Activated T-cell treated with anti-CD3 and anti-CD28 coated beads, Interleukin-2, amount 50 U/mL, for 24 hours (primary cell): Measurements from ENCODE around the gene OGDH.

Experiments used
- DNase-seq: peaks from one replicate; pipeline ENCODE4 v3.0.0-alpha.2; 2020
- H3K27ac Mint-ChIP-seq: 2 replicates; pipeline ENCODE4 v1.8.0; 2020; ENCODE audit warnings: mild to moderate bottlenecking, mixed read lengths
- H3K27me3 Mint-ChIP-seq: 2 replicates; pipeline ENCODE4 v1.8.0; 2020; ENCODE audit warnings: mixed read lengths
- H3K36me3 Mint-ChIP-seq: 2 replicates; pipeline ENCODE4 v1.8.0; 2020; ENCODE audit warnings: low read depth, mixed read lengths
- H3K4me1 Mint-ChIP-seq: 2 replicates; pipeline ENCODE4 v1.8.0; 2020; ENCODE audit warnings: low read depth, mixed read lengths
- H3K4me3 Mint-ChIP-seq: 2 replicates; pipeline ENCODE4 v1.8.0; 2020; ENCODE audit warnings: mild to moderate bottlenecking, moderate library complexity, mixed read lengths
- H3K9me3 Mint-ChIP-seq: 2 replicates; pipeline ENCODE4 v1.8.0; 2020; ENCODE audit warnings: mixed read lengths

OGDH gene

GRCh38 chr7:44748045-44748947 lies 141.9 kb downstream of the OGDH start, which contains the start of gene ZMIZ2:
ZMIZ2 (plus strand) TSS chr7:44748847; CDS start chr7:44756250, 7,403 bp downstream.
- H3K36me3 Mint-ChIP-seq = peaks cover 26% of the 10 kb centered on the region
- peak; percentile 97 for DNase-seq
- no peaks in the 10 kb centered on the region for H3K27me3 Mint-ChIP-seq
- no peaks in the 10 kb centered on the region for H3K9me3 Mint-ChIP-seq
- peak within 1 kb of the TSS; percentile 77 for H3K4me3 Mint-ChIP-seq
- peaks cover 40% of the 10 kb centered on the region for H3K4me1 Mint-ChIP-seq
- peak within 1 kb of the TSS; percentile 85 for H3K27ac Mint-ChIP-seq

GRCh38 chr7:44748948-44749731 lies 142.7 kb downstream of the OGDH start:
- Mint-ChIP-seq H3K9me3 (no peaks in the 10 kb centered on the region), H3K4me3 (peak overlapping the region; percentile 77), H3K4me1 (peaks cover 44% of the 10 kb centered on the region), H3K36me3 (peaks cover 26% of the 10 kb centered on the region), H3K27ac (peak overlapping the region; percentile 85), H3K27me3 (no peaks in the 10 kb centered on the region)
- DNase-seq = no peak

GRCh38 chr7:44749992-44750391 lies 143.6 kb downstream of the OGDH start:
- H3K36me3 Mint-ChIP-seq = peaks cover 26% of the 10 kb centered on the region
- peak overlapping the region; percentile 77 for H3K4me3 Mint-ChIP-seq
- no peak for DNase-seq
- peak overlapping the region; percentile 89 for H3K27ac Mint-ChIP-seq
- no peaks in the 10 kb centered on the region for H3K27me3 Mint-ChIP-seq
- no peaks in the 10 kb centered on the region for H3K9me3 Mint-ChIP-seq
- H3K4me1 Mint-ChIP-seq = peaks cover 51% of the 10 kb centered on the region

- H3K4me3 Mint-ChIP-seq = peak overlapping the region; percentile 77
- H3K9me3 Mint-ChIP-seq = no peaks in the 10 kb centered on the region
- peak overlapping the region; percentile 89 for H3K27ac Mint-ChIP-seq
- no peaks in the 10 kb centered on the region for H3K27me3 Mint-ChIP-seq
- DNase-seq = no peak
- H3K4me1 Mint-ChIP-seq = peaks cover 54% of the 10 kb centered on the region
- H3K36me3 Mint-ChIP-seq = peaks cover 26% of the 10 kb centered on the region
These were observed 144.0 kb downstream of the OGDH start for GRCh38 chr7:44750424-44750823.

- peak; percentile 59 for DNase-seq
These were observed 144.6 kb downstream of the OGDH start for GRCh38 chr7:44750921-44751571.

GRCh38 chr7:44752822-44753221 lies 146.4 kb downstream of the OGDH start:
- Mint-ChIP-seq H3K27ac (peak overlapping the region; percentile 56), H3K4me3 (no peak overlapping the region), H3K4me1 (peaks cover 50% of the 10 kb centered on the region)

More at GRCh38 chr7:44750921-44751571, 144.6 kb downstream of the OGDH start:
- Mint-ChIP-seq H3K27me3 (no peaks in the 10 kb centered on the region), H3K4me1 (peaks cover 54% of the 10 kb centered on the region), H3K9me3 (no peaks in the 10 kb centered on the region), H3K36me3 (peaks cover 27% of the 10 kb centered on the region), H3K4me3 (peak overlapping the region; percentile 77), H3K27ac (peak overlapping the region; percentile 89)

GRCh38 chr7:44754802-44755697 lies 148.6 kb downstream of the OGDH start:
- no peak for DNase-seq
- H3K36me3 Mint-ChIP-seq = peaks cover 53% of the 10 kb centered on the region
- H3K4me3 Mint-ChIP-seq = no peak overlapping the region
- peak overlapping the region; percentile 77 for H3K27ac Mint-ChIP-seq
- peaks cover 42% of the 10 kb centered on the region for H3K4me1 Mint-ChIP-seq
- no peaks in the 10 kb centered on the region for H3K9me3 Mint-ChIP-seq
- no peaks in the 10 kb centered on the region for H3K27me3 Mint-ChIP-seq

More at GRCh38 chr7:44752822-44753221, 146.4 kb downstream of the OGDH start:
- Mint-ChIP-seq H3K27me3 (no peaks in the 10 kb centered on the region), H3K36me3 (peaks cover 43% of the 10 kb centered on the region), H3K9me3 (no peaks in the 10 kb centered on the region)
- DNase-seq = no peak

GRCh38 chr7:44755698-44756627 lies 149.5 kb downstream of the OGDH start:
- Mint-ChIP-seq H3K27ac (peak overlapping the region; percentile 44), H3K27me3 (no peaks in the 10 kb centered on the region), H3K36me3 (peaks cover 54% of the 10 kb centered on the region), H3K4me3 (no peak overlapping the region), H3K9me3 (no peaks in the 10 kb centered on the region), H3K4me1 (peaks cover 33% of the 10 kb centered on the region)
- no peak for DNase-seq

- H3K4me3 Mint-ChIP-seq = no peak overlapping the region
- peaks cover 57% of the 10 kb centered on the region for H3K36me3 Mint-ChIP-seq
- no peaks in the 10 kb centered on the region for H3K27me3 Mint-ChIP-seq
- peaks cover 24% of the 10 kb centered on the region for H3K4me1 Mint-ChIP-seq
- H3K27ac Mint-ChIP-seq = no peak overlapping the region
- H3K9me3 Mint-ChIP-seq = no peaks in the 10 kb centered on the region
- DNase-seq = no peak
These were observed 150.5 kb downstream of the OGDH start for GRCh38 chr7:44756904-44757303.

- H3K27ac Mint-ChIP-seq = no peak overlapping the region
- peaks cover 22% of the 10 kb centered on the region for H3K4me1 Mint-ChIP-seq
- no peaks in the 10 kb centered on the region for H3K27me3 Mint-ChIP-seq
- peaks cover 60% of the 10 kb centered on the region for H3K36me3 Mint-ChIP-seq
- no peaks in the 10 kb centered on the region for H3K9me3 Mint-ChIP-seq
- no peak overlapping the region for H3K4me3 Mint-ChIP-seq
- no peak for DNase-seq
These were observed 150.9 kb downstream of the OGDH start for GRCh38 chr7:44757311-44757710.

GRCh38 chr7:44757739-44758138 lies 151.3 kb downstream of the OGDH start:
- no peaks in the 10 kb centered on the region for H3K9me3 Mint-ChIP-seq
- H3K4me3 Mint-ChIP-seq = no peak overlapping the region
- no peak for DNase-seq
- peaks cover 18% of the 10 kb centered on the region for H3K4me1 Mint-ChIP-seq
- no peaks in the 10 kb centered on the region for H3K27me3 Mint-ChIP-seq
- H3K27ac Mint-ChIP-seq = no peak overlapping the region
- H3K36me3 Mint-ChIP-seq = peaks cover 60% of the 10 kb centered on the region
